DOHH2 (cell line): ENCODE measurements around the gene SLC12A6.

Source experiments
- H3F3A ChIP-seq: fragments of 200-600 bp; sonication (generic), shearing (Covaris generic); 2 replicates; pipeline ENCODE4 v1.6.0; 2016; ENCODE audit warnings: antibody characterized with exemption, mild to moderate bottlenecking; ENCODE audit not compliant: control insufficient read depth, insufficient read depth
- H3K27ac ChIP-seq: fragments of 200-600 bp; sonication (generic); 2 replicates; pipeline ENCODE4 v1.5.1; 2014; ENCODE audit warnings: low read depth, mild to moderate bottlenecking, low read length, moderate library complexity
- H3K27me3 ChIP-seq: fragments of 200-600 bp; sonication (generic); 2 replicates; pipeline ENCODE4 v1.6.1; 2014; ENCODE audit warnings: mild to moderate bottlenecking, low read length, mixed read lengths; ENCODE audit not compliant: control insufficient read depth
- H3K36me3 ChIP-seq: fragments of 200-600 bp; sonication (generic); 2 replicates; pipeline ENCODE4 v1.6.1; 2014; ENCODE audit warnings: mild to moderate bottlenecking, low read length, moderate library complexity, mixed read lengths; ENCODE audit not compliant: control insufficient read depth
- H3K4me1 ChIP-seq: fragments of 200-600 bp; sonication (generic); 2 replicates; pipeline ENCODE4 v1.6.1; 2014; ENCODE audit warnings: mild to moderate bottlenecking, low read length, mixed read lengths; ENCODE audit not compliant: control insufficient read depth
- H3K4me2 ChIP-seq: fragments of 200-600 bp; sonication (generic); 2 replicates; pipeline ENCODE4 v1.6.0; 2014; ENCODE audit warnings: mild to moderate bottlenecking, low read length, moderate library complexity
- H3K4me3 ChIP-seq: fragments of 200-600 bp; sonication (generic); 2 replicates; pipeline ENCODE4 v1.5.1; 2014; ENCODE audit warnings: mild to moderate bottlenecking, low read length, mixed read lengths
- H3K79me2 ChIP-seq: fragments of 200-600 bp; sonication (generic); 2 replicates; pipeline ENCODE4 v1.6.1; 2014; ENCODE audit warnings: mild to moderate bottlenecking, low read length, mixed read lengths; ENCODE audit not compliant: control insufficient read depth
- H3K9me2 ChIP-seq: fragments of 200-600 bp; sonication (generic); replicated peaks from 2 replicates; pipeline ENCODE4 v1.6.1; 2014; ENCODE audit warnings: mild to moderate bottlenecking, low read length, mixed read lengths; ENCODE audit not compliant: control insufficient read depth
- H3K9me3 ChIP-seq: fragments of 200-600 bp; sonication (generic); 2 replicates; pipeline ENCODE4 v1.6.1; 2014; ENCODE audit warnings: antibody characterized with exemption, low read length, mixed read lengths; ENCODE audit not compliant: control insufficient read depth, insufficient read depth
- H4K20me1 ChIP-seq: fragments of 200-600 bp; sonication (generic); 2 replicates; pipeline ENCODE4 v1.6.0; 2014; ENCODE audit warnings: low read depth, mild to moderate bottlenecking, antibody characterized with exemption, low read length, moderate library complexity; ENCODE audit not compliant: control insufficient read depth, insufficient read depth
- CTCF ChIP-seq: fragments of 200-600 bp; sonication (generic); IDR thresholded peaks from one replicate; pipeline ENCODE4 v1.5.1; 2014; ENCODE audit warnings: antibody characterized with exemption, mild to moderate bottlenecking, low read depth, low read length; ENCODE audit not compliant: poor library complexity, severe bottlenecking
- EZH2phosphoT487 ChIP-seq: fragments of 200-600 bp; sonication (generic); IDR thresholded peaks from 2 replicates; pipeline ENCODE4 v1.6.1; 2017; ENCODE audit warnings: borderline replicate concordance, mild to moderate bottlenecking, antibody characterized with exemption, low read length, moderate library complexity, mixed read lengths

Gene SLC12A6

GRCh38 chr15:34359416-34359815 is 21.8 kb upstream of the SLC12A6 start:
- Histone ChIP-seq H4K20me1 (no peaks in the 10 kb centered on the region), H3K9me3 (no peaks in the 10 kb centered on the region), H3K9me2 (no peaks in the 10 kb centered on the region), H3K27ac (no peak overlapping the region), H3K4me3 (no peak overlapping the region), H3K27me3 (no peaks in the 10 kb centered on the region), H3K36me3 (peaks cover 36% of the 10 kb centered on the region), H3K79me2 (no peaks in the 10 kb centered on the region), H3K4me1 (no peaks in the 10 kb centered on the region), H3F3A (no peaks in the 10 kb centered on the region), H3K4me2 (no peak overlapping the region)
- TF ChIP-seq CTCF (no peak), EZH2phosphoT487 (no peak)

GRCh38 chr15:34358948-34359347 is 21.4 kb upstream of the SLC12A6 start:
- TF ChIP-seq EZH2phosphoT487 (no peak), CTCF (no peak)
- no peaks in the 10 kb centered on the region for H3K9me3 ChIP-seq
- H3K9me2 ChIP-seq: no peaks in the 10 kb centered on the region
- H3K27me3 ChIP-seq: no peaks in the 10 kb centered on the region
- H3K4me3 ChIP-seq: no peak overlapping the region
- no peaks in the 10 kb centered on the region for H3F3A ChIP-seq
- no peak overlapping the region for H3K27ac ChIP-seq
- H4K20me1 ChIP-seq: no peaks in the 10 kb centered on the region
- H3K79me2 ChIP-seq: no peaks in the 10 kb centered on the region
- H3K4me1 ChIP-seq: no peaks in the 10 kb centered on the region
- H3K36me3 ChIP-seq: peaks cover 34% of the 10 kb centered on the region
- no peak overlapping the region for H3K4me2 ChIP-seq

GRCh38 chr15:34358367-34358766 is 20.8 kb upstream of the SLC12A6 start:
- Histone ChIP-seq H3K9me3 (no peaks in the 10 kb centered on the region), H3K4me2 (no peak overlapping the region), H3K79me2 (no peaks in the 10 kb centered on the region), H3K9me2 (no peaks in the 10 kb centered on the region), H3K27me3 (no peaks in the 10 kb centered on the region), H4K20me1 (no peaks in the 10 kb centered on the region), H3K27ac (no peak overlapping the region), H3K36me3 (peaks cover 30% of the 10 kb centered on the region), H3K4me1 (no peaks in the 10 kb centered on the region), H3F3A (no peaks in the 10 kb centered on the region), H3K4me3 (no peak overlapping the region)
- TF ChIP-seq EZH2phosphoT487: no peak
- no peak for TF ChIP-seq CTCF

- Histone ChIP-seq H3K4me2 (no peak overlapping the region), H3K4me3 (no peak overlapping the region), H3K79me2 (no peaks in the 10 kb centered on the region), H3K27ac (no peak overlapping the region), H3F3A (no peaks in the 10 kb centered on the region), H3K9me3 (no peaks in the 10 kb centered on the region), H3K4me1 (no peaks in the 10 kb centered on the region), H4K20me1 (no peaks in the 10 kb centered on the region), H3K36me3 (peaks cover 23% of the 10 kb centered on the region), H3K9me2 (no peaks in the 10 kb centered on the region), H3K27me3 (no peaks in the 10 kb centered on the region)
- TF ChIP-seq EZH2phosphoT487: no peak
- TF ChIP-seq CTCF: no peak
These were observed 20.1 kb upstream of the SLC12A6 start for GRCh38 chr15:34357653-34358052.
